Psoas muscle (tissue), 8 donors: Measurements from ENCODE around the gene CTR9. TPM values are rescaled to one million over a fixed set of nuclear protein-coding genes. Genes with fewer than 3 reads are reported as not detected.

Experiments
- ATAC-seq, 4 donors: fragments of 200-7000 bp; cut with Tn5 transposase; one replicate each; pipeline ENCODE4 v1.9.1; 2020; ENCODE audit warnings: moderate library complexity in 3 of 4, mild to moderate bottlenecking in 2 of 4
- DNase-seq, 2 donors: peaks; one replicate each; pipeline ENCODE4 v3.0.0-alpha.2; 2020
- H3K27ac ChIP-seq: fragments of 200-600 bp; one replicate; pipeline ENCODE4 v1.8.0; 2022
- H3K27me3 ChIP-seq, 3 donors: fragments of 200-600 bp in 1 of 3; one replicate each; pipeline versions ENCODE4 v1.6.1 to v1.8.0; 2013 to 2022; ENCODE audit warnings: low read length in 2 of 3, mild to moderate bottlenecking in 2 of 3, moderate library complexity in 1 of 3; ENCODE audit not compliant: insufficient read depth in 3 of 3
- H3K36me3 ChIP-seq, 2 donors: fragments of 200-600 bp in 1 of 2; one replicate each; pipeline versions ENCODE4 v1.6.1 to v1.8.0; 2013 to 2022; ENCODE audit warnings: low read depth in 1 of 2, mild to moderate bottlenecking in 1 of 2, moderate library complexity in 1 of 2; ENCODE audit not compliant: insufficient read depth in 1 of 2
- H3K4me1 ChIP-seq: fragments of 200-600 bp; one replicate; pipeline ENCODE4 v1.8.0; 2022
- H3K4me3 ChIP-seq: fragments of 200-600 bp; one replicate; pipeline ENCODE4 v1.8.0; 2022; ENCODE audit warnings: mild to moderate bottlenecking
- H3K9me3 ChIP-seq: fragments of 200-600 bp; one replicate; pipeline ENCODE4 v1.8.0; 2022
- WGBS, 3 donors: extraction: QIAGEN DNeasy Blood & Tissue Kit; methylation state at CpG; one replicate each; pipeline versions ENCODE4 v1.1.6 to v1.1.7; 2013; 5-methylcytosine and 5-hydroxymethylcytosine counted together
- intact Hi-C, 2 donors: fragments of 100-400 bp; cut with DNase I; formaldehyde crosslinking; loops; one replicate each; pipeline versions ENCODE4 v1.11.0 to v1.14.2; 2022
- polyA plus RNA-seq, 3 donors: library from polyadenylated mRNA; stranded (reverse); fragments of 200-250 nt; gene quantifications; one replicate each; pipeline ENCODE4 v1.2.3, GENCODE V29; 2013
- total RNA-seq, 4 donors: library from RNA; stranded (reverse); fragmentation: NEBNext Ultra II Directional in 2 of 4; extraction: Animal tissue kit (Norgen Biotek cat#: 25700) in 2 of 4; gene quantifications; one replicate each; pipeline versions ENCODE4 v1.2.1 to v1.2.4, GENCODE V29; 2021 to 2023
- TF ChIP-seq, protein P1 (sequence below): fragments of 200-600 bp; IDR thresholded peaks from one replicate; pipeline ENCODE4 v1.8.0; 2022; ENCODE audit warnings: antibody characterized with exemption
- donor health status: healthy with polysubstance abuse.
- donor health status: DM: no; HTN: no; CAD: no; lungs with moderate emphysema.
- donor health status: Bipolar disorder and iron deficiency.
- donor health status: healthy.
- donor health status: DM: yes; HTN: yes; CAD: no.
- donor health status: DM: no; HTN: no; CAD: no.
- donor health status: DM: no; HTN: no; CAD: no.
- donor health status: DM: yes; HTN: yes; CAD: no.

Gene CTR9
- total and polyA plus RNA-seq, 7 donors = 16.4 to 41.6 (median 22.4) TPM

DNA sequence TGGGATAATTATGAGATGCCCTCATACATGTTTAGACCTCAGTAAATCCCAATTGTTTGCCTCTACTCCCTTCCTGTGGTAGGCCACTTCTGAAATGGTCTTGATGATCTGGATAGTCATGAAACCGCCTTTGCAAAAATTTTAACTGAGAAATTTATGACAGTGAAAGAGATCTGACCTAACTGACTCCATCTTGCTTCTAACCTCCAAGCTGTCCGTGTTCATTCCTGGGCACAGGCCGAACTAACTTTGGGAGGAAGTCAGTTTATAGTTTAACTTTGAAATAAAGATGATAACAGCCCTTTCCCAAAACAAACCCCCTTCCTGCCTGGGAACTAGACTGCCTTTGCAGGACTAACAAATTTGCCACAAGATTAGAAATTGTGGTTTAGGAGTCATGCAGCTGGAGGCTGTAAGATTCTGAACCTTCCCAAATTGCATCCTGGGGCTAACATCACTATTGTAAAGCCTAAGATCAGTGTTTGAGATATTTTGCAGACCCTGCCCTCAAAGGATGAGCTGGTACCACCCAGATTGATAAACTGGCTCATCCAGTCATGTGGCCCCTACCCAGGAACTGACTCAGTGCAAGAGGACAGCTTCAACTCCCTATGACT lies 19.9 kb upstream of the CTR9 start:
- Histone ChIP-seq H3K9me3 (no peaks in the 10 kb centered on the region), H3K36me3 (no peaks in the 10 kb centered on the region), H3K27me3 (no peaks in the 10 kb centered on the region), H3K27ac (no peak overlapping the region), H3K4me3 (no peak overlapping the region), H3K4me1 (peaks cover 5% of the 10 kb centered on the region)
- DNase-seq (no peak), ATAC-seq (no peak)
- TF ChIP-seq, protein P1, sequence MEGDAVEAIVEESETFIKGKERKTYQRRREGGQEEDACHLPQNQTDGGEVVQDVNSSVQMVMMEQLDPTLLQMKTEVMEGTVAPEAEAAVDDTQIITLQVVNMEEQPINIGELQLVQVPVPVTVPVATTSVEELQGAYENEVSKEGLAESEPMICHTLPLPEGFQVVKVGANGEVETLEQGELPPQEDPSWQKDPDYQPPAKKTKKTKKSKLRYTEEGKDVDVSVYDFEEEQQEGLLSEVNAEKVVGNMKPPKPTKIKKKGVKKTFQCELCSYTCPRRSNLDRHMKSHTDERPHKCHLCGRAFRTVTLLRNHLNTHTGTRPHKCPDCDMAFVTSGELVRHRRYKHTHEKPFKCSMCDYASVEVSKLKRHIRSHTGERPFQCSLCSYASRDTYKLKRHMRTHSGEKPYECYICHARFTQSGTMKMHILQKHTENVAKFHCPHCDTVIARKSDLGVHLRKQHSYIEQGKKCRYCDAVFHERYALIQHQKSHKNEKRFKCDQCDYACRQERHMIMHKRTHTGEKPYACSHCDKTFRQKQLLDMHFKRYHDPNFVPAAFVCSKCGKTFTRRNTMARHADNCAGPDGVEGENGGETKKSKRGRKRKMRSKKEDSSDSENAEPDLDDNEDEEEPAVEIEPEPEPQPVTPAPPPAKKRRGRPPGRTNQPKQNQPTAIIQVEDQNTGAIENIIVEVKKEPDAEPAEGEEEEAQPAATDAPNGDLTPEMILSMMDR = no peak
- intact Hi-C loops = loop anchor here in 1 of 2 donors (5.0 to 10.0 kb wide), 3 partner anchors 54 to 216 kb away; no protein-coding TSS in a partner anchor
- 90 to 97% (median 96%) methylated on average over 3 of the region's 3 CpGs for WGBS, 3 donors

DNA sequence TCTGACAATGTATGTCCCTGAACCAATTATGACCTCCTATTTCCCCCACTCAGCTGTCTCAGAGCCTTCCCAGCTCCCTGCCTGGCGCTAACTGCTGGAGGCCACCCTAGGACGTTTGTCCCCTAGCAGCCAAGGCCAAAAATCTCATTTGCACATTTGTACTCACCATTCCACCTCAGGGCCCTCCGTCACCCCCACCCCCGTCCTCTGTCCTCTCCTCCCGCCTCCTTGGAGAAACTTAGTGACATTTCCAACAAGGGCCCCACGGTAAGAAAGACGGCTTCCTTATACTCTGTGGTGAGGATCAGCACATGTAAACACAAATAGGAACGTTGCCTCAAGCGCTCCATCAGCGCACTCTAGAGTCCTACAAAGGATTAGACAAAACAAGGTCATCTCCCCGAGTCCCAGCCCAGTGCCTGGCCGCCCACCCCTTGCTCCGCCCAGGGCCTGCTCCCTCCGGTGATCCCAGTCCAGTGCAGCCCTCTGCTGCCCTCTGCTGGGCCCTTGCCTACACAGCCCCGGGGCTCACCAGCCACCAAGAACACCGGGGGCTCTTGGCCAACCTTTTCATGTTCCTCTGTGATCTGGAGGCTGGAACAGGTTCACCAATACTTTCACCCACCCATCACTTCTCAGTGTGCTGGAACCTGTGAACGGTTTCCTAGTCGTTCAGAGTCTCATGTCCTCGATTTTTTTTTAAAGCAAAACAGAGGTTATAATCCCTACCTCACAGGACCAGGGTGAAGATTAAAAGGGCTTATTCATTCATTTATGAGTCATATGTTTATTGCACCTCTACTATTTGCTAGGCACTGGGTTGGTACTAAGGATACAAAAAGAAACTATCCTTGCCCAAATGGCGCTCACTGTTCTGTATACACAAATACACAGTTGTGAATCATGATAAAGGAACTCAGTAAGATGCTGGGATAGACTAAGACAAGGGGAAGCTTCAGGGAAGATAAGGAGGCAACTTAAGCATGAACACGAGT lies 15.3 kb upstream of the CTR9 start:
- Histone ChIP-seq H3K27ac (peak overlapping the region; percentile 82), H3K4me3 (peak overlapping the region; percentile 34), H3K36me3 (no peaks in the 10 kb centered on the region), H3K4me1 (peaks cover 5% of the 10 kb centered on the region), H3K27me3 (no peaks in the 10 kb centered on the region), H3K9me3 (no peaks in the 10 kb centered on the region)
- intact Hi-C loops = loop anchor here (1.0 to 10.0 kb wide), 7 partner anchors 58 to 329 kb away; partner anchors contain the start of gene RNF141 (in 1 of the 2)
- peak; percentile 95 to 98 for DNase-seq
- WGBS, 3 donors = 9 to 10% (median 9%) methylated on average over 21 of the region's 21 CpGs
- TF ChIP-seq, protein P1 = peak; percentile 99
- ATAC-seq = peak; percentile 98 to 99 (median 98)

DNA sequence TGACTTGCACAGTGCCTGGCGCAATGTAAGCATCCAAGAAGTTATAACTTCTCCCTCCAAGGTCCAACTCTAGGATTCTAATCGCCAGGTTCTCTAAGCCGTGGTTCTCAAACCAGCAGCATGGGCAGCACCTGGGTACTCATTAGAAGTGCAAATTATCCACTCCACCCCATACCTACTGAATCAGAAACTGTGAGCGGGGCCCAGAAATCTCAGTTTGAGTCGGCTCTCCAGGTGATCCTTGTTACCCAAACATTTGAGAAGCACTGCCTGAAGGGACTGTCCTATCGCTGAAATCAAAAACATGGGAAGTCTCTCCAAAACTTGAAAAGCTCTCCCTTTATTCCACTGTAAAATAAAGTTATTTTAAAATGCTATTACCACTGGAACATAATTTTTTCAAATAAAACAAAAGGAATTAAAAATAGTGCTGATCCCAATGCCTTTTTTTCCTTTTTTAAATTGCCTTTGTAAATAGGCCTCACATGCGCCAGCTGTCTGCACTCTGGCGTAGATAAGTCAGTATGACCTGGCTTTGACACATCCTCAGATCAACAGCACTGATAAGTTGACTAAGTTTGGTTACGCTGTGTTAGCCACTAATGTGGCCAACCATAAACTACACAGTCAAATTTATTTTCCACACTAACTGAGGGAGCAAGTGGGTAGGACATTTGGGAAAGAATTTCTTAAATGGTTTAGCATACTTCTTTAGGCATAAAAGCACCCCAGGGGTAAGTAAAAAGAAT lies 8.4 kb upstream of the CTR9 start:
- Histone ChIP-seq H3K9me3 (no peaks in the 10 kb centered on the region), H3K27ac (no peak overlapping the region), H3K4me1 (no peaks in the 10 kb centered on the region), H3K36me3 (no peaks in the 10 kb centered on the region), H3K4me3 (no peak overlapping the region), H3K27me3 (no peaks in the 10 kb centered on the region)
- 67 to 78% (median 70%) methylated on average over 9 of the region's 9 CpGs for WGBS, 3 donors
- no peak for DNase-seq
- ATAC-seq = no peak
- intact Hi-C loops = no loop called here
- TF ChIP-seq, protein P1 = no peak

DNA sequence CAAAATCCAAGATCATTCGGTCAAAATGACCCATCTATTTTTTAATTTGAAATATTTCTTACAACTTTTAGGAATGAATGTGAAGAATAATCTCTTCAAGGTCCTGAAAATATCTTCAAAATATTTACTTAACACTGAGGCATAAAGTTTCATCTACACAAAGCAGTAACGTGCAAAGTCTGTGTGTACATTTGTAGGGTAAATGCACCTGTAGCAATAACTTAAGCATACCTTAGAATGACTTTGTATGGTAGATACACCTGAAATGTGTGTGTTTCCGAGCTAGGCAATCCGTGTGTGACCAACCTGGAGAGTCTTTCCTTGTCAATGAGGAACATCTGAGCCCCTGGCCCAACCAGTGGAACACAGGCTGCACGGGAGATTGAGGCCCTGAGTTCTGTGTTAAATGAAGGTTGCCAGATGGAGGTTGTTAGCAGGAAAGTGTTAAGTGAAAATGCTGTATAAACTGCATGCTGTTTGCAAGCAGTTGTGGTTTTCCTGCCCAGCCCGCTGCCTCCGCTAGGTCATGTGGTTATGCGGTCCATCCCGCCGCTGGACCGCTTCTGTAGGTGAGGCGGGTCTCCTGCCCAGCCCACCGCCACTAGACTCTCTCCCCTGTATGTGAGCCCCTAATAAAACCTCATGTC lies 7.6 kb upstream of the CTR9 start:
- DNase-seq (peak in 1 of 2 donors; percentile 55), ATAC-seq (no peak)
- 72 to 75% (median 73%) methylated on average over 13 of the region's 13 CpGs for WGBS, 3 donors
- TF ChIP-seq, protein P1 = no peak
- Histone ChIP-seq H3K27ac (no peak overlapping the region), H3K9me3 (no peaks in the 10 kb centered on the region), H3K4me1 (no peaks in the 10 kb centered on the region), H3K27me3 (no peaks in the 10 kb centered on the region), H3K36me3 (no peaks in the 10 kb centered on the region), H3K4me3 (no peak overlapping the region)
- intact Hi-C loops = no loop called here
